ENCODE data around the gene BLTP3A.

GRCh38 chr6:34839666-34840352, 47.9 kb downstream of the BLTP3A start:
- TF ChIP-seq JUN (IDR thresholded peaks at IDR 0.05; ENCODE audit: low read depth, low read length) (no peak), USF2 (IDR thresholded peaks at IDR 0.05; ENCODE audit: low read length) (no peak)

All from H1 (cell line).